HG02763 (cell line): ENCODE results near the gene LRIG1.

Source experiments
- ATAC-seq: cut with Tn5 transposase; IDR thresholded peaks from one replicate; pipeline ENCODE4 v1.9.1; 2021; ENCODE audit warnings: mild to moderate bottlenecking, moderate library complexity; ENCODE audit not compliant: unreplicated experiment

The LRIG1 gene

DNA sequence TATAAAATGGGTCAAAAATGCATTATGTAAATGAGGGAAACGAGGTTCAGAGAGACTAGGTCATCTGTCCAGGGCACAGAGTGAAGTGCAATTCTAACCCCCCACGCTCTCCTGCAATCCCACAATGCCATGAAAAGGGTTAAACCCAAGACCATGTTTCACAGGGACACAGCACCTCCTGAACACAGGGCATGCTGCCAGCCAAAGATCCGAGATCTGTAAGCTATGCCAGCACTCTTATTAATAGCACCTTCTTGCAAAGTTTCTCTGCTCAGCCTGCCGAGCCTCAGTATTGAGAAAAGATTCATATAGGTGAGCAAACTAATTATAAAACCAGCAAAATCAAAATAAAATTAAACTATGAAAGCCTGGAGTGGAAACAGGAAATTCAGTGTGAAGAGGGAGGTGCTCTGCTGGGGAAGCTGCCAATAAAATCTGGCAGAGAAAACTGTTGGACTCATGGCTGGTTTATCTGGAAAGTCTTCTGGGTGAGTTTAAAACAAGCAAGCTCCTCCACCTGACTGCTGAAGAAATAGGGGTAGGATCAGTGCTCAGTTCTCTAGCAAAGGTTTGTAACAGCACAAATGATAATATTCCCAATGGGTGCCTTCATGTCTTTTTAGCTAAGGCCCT, 50.3 kb downstream of the LRIG1 start:
- no peak for ATAC-seq

DNA sequence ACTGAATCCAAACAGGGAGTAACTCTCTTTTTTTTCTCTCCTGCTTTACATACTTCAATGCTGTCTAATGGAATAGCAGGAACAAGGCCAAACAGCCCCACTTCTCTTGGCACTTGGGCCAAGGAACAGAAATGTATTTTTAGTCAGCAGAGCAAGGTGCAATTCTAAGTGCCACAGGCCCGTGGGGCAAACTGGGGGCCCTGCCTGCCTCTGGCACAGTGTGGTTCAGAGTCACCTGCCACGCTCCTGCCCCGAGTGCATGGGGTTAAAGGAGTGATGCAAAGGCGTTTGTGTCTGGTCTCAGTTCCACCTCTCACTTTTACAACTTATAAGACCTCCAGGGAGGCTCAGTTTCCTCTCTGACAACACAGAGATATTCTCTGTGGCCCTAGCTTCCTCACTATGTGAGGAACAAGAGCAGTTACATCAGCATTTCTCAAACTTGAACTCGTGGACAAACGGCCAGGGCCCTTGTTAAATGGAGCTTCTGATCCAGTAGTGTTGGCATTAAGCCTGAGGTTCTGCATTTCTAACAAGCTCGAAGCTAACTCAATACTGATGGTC, 51.3 kb downstream of the LRIG1 start:
- no peak for ATAC-seq

DNA sequence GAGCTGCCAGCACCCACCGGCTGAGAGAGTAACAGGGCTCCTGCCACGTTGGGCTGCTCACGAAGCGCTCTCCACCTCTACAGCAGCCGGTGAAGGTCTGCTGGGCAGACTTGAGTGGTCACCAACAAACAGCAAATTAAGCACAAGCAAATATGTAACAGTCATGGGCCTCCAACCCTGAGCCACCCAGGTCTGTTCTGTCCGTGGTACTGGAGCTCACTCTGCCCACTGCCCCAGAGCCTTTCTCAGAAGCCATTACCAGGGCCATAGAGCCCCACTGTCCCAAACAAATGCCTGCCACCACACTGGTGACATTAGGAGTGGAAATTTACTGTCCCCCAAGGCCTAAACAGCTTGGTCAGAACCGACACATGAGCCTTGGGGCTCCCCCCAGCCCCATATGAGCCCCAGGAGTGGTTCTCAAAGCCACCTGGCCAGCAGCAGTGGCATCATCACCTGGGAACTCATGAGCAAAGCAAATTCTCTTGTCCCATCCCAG, 56.6 kb downstream of the LRIG1 start:
- no peak for ATAC-seq

DNA sequence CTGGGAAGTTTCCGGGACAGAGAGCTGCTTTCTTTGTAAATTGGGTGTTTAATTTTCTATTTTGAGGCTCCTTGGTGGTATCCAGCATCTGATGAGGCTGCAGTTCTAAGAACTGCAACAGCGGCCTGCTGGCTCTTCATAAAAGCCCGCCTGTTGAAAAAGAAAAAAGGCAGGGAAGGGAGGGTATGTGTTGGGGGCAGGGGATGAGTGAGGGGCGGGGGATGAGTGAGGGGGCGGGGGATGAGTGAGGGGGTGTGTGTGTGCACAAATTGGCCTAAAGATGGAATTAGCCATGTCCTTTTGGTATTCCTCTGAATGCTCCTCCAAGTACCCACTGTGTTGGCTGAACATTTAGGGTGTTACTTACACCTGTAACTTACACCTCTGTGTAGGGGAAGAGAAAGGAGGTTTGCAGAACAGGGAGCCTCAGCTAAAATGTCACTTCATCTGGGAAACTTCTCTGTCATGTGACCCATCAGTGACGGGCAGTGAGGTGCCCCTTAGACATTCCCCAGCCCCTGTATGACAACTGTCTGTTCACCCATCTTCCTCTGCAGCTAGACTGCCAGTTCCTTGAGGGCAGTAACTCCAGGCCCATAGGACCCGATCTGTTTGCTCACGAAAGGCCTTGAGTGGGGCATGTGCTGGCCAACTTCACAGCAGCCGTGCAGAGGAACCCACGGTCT, 57.6 kb downstream of the LRIG1 start:
- no peak for ATAC-seq

DNA sequence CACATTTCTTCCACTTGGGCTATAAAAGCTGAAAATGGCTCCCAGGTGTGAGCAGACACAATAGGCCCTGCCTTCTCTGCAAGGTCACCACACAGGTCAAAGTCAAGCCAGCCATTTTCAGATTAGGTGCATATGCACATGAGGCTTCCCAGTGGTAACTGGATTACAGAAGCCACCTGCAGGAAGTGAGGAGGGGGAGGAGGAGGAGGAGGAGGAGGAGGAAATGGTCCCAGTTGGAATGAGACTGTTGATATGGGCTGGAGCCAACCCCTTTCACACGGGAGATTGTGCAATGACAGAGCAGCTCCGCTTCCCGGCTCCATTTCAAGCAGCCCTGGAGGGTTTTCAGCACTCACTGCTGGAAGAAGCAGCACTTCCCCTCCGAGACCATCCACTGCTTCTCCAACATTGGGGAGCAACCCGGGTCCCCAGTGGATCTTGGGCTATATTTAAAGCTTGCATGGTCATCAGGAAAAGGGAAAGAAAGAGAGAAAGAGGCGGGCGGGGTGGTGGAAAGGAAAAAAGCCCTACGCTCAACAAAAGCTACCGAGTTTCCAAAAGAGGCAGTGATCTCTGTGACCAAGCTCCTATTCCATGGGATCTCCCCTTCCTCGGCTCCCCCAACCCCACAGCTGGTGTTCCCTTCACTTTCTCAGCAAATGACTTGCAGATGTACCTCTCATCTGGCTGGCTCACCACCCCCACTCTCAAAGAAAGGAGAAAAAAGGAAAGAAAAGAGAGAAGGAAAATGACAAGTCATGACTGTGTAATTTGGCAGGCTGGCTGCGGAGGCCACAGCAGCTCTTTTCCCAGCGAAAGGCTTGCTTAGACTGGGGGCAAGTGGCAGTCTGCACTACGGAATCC, 58.3 kb downstream of the LRIG1 start:
- no peak for ATAC-seq

DNA sequence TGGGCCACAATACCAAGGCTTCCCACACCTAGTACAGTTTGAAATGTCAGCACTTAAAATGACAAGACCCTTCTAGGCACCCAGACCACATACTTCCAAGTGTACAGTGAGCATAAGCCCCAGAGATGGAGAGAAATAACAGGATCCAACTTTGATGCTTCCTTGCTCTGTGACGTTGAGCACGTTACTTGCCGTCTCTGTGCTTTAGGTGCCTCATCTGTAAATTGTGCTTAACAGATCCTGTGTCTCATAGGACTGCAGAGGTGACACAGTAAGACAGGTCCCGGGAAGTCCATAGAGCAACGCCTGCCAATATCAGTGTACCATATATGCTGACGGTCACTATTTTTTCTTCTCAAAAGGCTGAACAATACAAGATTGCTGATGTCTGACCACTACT, 59.1 kb downstream of the LRIG1 start:
- ATAC-seq = no peak

DNA sequence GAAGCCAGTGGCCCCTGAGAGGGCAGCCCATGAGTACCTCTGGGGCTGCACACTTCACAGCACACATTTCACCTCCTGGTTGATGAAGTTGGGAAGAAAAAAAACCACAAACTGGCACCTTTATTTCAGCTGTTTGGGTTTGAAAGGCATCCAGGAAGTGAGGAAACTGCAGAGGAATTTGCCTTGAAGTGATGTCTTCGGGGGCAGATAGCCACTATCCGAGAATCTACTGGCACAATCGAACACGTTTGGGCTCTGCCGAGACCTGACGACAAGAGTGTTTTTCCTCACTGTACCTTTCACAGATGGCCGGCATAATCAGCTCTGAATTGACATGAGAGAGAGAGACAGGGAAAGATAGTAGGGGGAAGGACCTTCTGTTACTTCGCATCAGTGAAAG, 59.7 kb downstream of the LRIG1 start:
- no peak for ATAC-seq

DNA sequence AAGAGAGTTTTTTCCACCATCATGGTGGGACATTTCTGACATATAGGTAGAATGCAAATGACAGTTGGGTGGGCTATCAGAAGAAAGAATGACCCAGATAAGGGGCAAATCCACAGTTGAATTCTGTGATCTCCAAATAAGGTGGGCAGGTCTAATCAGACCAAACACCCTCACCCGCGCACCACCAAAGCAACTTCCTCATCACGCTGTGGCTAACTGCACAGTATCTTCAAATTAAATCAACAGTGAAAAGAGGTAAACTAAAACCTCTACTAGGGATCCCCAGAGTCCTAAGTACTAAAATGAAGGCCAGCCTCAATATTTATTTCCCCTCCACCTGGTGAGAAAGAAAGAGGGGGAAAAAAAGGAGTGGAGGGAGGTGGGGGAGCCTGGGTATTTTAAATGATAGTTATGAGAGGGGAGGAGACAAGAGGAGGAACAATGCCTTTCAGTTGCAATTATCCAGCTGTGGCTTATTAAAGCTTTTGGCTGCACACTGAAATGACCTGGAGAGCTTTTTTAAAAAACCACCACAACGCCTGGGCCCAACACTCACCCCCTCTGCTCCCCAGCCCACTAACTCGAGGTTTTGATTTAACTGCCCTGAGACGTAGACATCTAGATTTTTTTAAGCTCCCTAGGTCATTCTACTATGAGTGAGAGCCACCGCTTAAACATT, 61.0 kb downstream of the LRIG1 start:
- ATAC-seq = no peak

DNA sequence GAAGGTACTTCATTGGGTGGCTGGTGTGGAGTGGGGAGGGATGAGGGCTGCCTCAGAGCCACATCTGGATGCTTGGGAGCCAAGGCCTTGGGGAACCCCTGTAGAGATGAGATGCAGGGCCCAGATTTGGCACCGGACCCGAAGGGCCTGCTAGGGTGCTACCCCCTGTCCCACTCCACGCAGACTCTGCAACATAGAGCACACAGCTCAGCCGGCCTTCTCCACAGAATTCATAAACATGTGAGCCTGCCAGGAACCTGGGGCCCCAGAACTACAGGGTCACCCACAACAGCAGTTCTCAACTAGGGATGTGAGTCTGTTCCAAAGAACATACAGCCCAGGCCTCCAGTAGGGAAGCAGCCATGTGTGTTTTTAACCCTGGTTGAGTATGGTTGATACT, 62.8 kb downstream of the LRIG1 start:
- ATAC-seq = no peak

DNA sequence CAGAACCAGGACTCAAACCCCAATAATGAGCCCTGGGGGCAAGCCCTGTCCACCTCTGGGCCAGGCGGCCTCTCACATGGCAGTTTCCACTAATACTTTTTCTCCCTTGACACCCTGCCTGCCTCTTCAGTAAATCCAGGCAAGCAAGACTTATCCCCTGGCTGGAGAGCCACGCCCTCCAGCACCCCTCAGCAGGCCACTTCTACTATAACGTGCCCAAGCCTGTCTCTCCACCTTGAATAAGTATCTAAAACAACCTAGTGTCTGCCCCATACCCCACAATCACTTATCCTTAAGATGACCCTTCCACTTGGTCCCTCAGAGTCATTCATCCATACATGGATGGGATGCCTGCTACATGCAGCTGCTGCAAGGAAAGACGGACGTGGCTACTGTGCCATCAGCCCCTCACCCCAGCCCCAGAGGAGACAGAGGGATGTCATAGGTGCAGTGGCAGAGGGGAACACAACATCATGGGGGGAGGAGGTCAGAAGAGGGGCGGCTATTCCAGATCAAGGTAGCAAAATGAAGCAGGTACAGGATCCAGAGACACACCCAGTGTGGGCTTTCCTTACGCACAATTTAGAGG, 63.4 kb downstream of the LRIG1 start:
- ATAC-seq = no peak

DNA sequence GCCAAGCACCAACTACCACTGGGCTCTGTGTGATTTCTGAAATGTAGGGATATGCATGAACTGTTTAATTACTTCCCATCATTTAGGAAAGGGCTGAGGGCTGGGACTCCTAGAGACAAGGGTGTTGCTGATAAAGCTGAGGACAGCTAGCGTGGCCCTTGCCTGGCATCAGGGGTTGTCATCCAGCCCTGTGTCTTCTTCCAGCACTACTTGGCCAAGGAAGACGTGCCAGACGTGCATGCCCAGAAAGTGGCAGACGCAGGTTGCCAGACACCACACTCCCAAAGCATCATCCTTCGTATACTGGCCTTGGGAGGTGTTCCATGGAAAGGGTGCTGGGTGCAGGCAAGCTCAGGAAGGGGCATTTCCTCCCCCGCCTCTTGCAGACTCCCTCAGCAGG, 64.8 kb downstream of the LRIG1 start:
- no peak for ATAC-seq

DNA sequence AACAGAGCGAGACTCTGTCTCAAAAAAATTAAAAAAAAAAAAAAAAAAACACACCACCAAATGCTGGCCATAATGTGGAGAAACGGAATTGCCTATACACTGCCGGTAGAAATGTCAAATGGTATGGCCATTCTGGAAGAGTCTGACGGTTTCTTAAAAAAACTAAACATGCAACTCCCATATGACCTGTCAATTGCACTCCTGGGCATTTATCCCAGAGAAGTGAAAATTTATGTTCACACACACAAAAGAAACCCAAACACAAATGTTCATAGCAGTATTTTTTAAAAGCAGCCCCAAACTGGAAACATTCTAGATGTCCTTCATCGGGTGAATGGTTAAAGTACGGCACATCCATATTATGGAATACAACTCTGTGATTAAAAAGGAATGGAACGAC, 66.1 kb downstream of the LRIG1 start:
- ATAC-seq = no peak

DNA sequence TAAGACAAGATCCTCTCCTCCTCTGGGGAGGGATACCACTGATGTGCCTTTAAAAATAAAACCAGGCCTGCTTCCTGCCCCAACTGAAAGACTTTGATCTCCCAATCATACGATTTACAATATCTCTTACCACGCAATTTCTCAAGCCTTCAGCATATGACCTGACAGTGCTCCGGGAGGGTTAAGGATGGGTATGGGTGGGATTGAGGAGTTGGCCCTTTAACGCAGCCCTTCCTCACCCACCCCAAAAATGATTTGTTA, 67.4 kb downstream of the LRIG1 start:
- ATAC-seq = no peak

DNA sequence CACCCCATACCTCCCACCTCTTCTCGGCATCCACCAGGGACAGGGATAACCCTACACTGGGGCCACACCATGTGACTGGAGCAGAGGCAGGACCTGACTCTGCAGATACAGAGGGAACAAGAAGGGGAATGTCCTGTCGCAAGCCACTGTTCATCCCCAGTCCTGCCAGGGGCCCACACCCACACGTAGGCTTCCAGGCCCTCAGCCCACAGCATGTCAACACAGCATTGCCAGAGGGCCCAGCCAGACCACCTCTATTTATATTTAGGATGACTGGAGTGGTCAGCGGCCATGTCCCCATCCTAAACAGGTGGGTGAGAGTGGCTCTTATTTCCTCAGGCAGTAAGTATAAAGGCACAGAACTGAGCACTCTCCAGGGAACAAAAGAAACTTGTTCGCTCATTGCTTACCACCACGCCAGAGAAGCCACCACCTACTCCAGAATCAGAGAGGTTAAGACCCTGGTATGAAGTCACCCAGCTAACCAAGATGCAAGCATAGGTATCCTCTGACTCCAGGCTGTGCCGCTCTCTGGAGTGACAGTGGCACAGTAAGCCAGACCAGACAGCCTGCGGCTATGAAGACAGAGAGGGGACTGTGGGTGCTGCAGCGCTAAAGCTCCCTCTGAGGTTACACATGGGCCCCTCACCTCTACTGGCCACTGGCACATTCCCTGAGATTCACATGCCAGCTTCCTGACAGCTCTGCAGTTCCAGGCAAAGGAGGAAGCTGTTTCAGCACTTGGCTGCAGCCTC, 67.9 kb downstream of the LRIG1 start:
- ATAC-seq = no peak

DNA sequence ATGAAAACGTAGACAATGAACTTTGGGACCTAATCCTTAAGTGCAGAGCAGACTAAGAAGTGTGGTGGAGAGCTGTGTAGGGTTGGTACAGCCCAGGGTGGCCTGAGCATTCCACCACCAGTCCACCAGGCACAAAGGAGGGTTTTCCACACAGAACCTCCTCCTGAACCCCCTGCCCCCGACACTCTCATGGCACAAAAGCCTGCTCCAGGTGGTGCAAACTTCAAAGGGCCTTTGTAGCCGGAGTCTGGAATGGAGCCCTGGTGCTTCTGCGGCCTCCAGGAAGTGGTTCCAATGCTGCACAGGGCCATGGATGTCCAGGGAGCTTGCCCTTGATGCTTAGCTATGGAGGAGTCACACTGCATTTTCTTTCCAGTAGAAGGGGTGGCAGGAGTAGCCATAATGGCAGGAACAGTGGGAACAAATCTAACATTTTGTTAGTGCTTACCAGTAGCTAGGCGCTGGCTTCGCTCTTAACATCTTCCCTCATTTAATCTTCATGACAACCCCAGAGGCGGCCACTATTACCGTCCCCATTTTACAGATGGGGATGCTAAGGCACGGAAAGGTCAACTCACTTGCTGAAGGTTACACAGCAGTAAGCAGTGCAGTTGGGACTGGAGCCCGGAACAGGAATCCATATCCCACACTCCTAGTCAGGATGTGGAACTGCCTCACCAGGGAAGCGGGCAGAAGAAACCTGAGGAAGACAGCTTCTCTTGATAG, 68.6 kb downstream of the LRIG1 start:
- no peak for ATAC-seq

DNA sequence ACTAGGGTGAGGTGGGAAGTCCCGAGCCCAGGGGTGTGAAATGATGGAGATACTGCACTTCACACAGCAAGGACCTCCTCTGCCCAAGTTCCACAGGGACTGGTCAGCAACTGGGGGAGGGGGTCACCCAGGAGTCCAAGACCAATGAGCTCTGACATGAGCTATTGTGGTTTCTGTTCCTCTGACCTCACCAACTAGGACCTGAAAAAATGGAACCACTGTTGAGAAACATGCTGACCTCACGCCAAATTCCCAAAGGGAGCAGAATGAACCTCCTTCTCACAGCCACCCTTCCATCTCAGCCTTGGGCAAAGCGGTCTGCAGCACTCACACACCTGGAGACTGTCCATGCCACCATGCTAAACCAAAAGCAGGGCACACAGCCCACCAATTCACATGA, 69.3 kb downstream of the LRIG1 start:
- no peak for ATAC-seq

DNA sequence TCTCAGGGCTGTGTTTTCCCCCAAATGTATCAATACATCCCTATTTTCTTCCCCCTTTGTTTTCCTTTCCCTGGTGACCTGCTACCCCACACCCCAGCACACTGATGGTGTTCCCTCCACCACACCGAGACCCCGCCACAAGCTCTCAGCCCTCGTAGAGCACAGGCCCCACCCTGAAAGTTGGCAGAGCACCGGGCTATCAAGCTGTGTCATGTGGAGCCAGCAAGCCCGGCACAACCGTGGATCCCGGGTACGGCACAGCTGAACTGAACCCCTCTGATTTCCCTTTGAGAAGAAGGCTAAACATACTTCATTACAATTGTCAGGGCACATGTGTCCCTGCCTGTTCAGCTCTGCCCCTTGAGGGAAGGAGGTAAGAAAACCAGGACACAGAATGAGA, 69.9 kb downstream of the LRIG1 start:
- no peak for ATAC-seq

DNA sequence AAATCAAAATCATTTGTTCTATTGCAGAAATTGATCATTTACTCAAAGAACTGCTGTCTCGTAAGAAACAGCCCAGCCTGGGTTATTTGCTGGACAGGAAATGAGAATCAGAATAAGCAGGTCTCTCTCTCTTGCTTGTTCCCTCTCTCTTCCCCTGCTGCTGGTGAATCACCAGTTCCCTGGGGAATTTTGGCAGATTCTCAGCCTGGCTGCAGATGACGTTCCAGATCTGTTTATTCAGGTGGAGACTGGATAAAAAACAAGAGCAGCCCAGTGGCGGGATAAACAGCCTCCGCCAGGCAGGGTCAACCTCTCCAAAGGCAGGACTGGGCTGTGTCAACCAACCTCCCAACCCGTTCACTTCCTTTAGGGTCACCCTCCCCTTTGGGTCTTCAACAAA, 72.1 kb downstream of the LRIG1 start:
- no peak for ATAC-seq

DNA sequence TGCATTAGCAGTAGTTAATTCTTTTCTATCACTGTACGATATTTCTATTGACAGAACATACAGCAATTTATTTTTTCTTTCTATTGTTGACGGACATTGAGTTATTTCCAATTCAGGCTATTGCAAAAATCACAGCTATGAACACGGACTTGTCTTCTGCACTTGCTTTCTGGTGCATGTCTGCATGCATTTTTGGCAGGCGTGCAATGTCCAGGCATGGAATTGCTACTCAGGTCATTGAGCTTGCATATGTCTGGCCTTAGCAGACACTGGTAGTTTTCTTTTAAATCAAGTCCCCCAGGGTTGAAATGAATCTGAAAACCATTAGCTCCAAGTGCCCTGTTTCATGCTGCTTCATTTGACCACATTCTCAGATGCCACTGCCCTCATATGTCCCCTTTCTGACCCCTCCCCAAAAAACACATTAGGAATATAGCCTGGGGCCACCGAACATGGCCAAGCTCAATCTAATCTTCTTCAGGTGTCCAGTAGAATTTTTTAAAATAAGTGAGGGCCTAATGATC, 72.8 kb downstream of the LRIG1 start:
- ATAC-seq = no peak
